ENCODE measurements around the gene ABCG2. TPM values are rescaled to one million over a fixed set of nuclear protein-coding genes. Genes with fewer than 3 reads are reported as not detected.
A peak's percentile ranks its signal among the peaks of the same experiment; 100 is the strongest.

The ABCG2 gene
- total RNA-seq, 5 donors from 2014 or later (not counting 1 experiment from before 2014, with no cell fraction given): 0.35 to 1.1 (median 0.44) TPM; not detected in 1

DNA sequence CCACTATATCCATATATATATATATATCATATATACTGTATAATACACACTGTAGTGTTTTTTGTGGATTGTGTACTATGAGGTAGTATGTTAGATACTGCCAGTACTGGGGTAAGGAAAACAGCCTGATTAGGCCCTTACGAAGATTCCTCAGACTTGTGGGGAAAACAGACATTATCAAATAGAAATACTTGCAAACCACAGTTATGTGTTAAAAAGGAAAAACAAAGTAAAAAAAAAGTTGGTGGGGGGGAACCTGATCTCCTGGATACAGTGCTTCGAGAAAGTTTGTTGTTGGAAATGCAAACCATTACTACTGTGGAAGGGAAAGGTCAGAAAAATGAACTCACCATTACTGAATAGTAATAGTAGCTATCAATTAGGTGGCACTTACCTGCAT lies 98.0 kb downstream of the ABCG2 start:
- DNase-seq: no peak
- H3K36me3 Mint-ChIP-seq: peaks cover 27% of the 10 kb centered on the region
- peaks cover 0 to 11% of the 10 kb centered on the region in 2 donors for H3K36me3 ChIP-seq (ENCODE audit: control insufficient read depth in 2 of 2, extremely low read depth in 1 of 2, insufficient read depth in 1 of 2, low read length in 1 of 2)
- H3K4me3 Mint-ChIP-seq: no peak overlapping the region
- H3K27me3 ChIP-seq (replicated peaks in 1 of 2; ENCODE audit: control insufficient read depth in 2 of 2, extremely low read depth in 1 of 2, insufficient read depth in 2 of 2, low read length in 1 of 2): no peaks in the 10 kb centered on the region
- no peak overlapping the region for H3K27ac ChIP-seq (ENCODE audit: low read length)
- H3K27me3 Mint-ChIP-seq: no peaks in the 10 kb centered on the region
- ChIA-PET CTCF (no interaction called here), POLR2A (no interaction called here)
- no peaks in the 10 kb centered on the region for H3K9me3 Mint-ChIP-seq
- no peaks in the 10 kb centered on the region for H3K4me1 Mint-ChIP-seq
- no peak overlapping the region for H3K4me3 ChIP-seq (ENCODE audit: control insufficient read depth in 1 of 2, extremely low read depth in 1 of 2, low read length in 1 of 2)
- WGBS (ENCODE audit: insufficient coverage): no CpG with 5 or more reads among the region's 2 CpGs
- no peaks in the 10 kb centered on the region for H3K4me1 ChIP-seq (ENCODE audit: control insufficient read depth in 1 of 2, extremely low read depth in 1 of 2, insufficient read depth in 2 of 2, low read length in 2 of 2)
- H3K9me3 ChIP-seq: no peaks in the 10 kb centered on the region
- H3K27ac Mint-ChIP-seq: no peak overlapping the region
- ATAC-seq (replicated peaks in 1 of 4): no peak

DNA sequence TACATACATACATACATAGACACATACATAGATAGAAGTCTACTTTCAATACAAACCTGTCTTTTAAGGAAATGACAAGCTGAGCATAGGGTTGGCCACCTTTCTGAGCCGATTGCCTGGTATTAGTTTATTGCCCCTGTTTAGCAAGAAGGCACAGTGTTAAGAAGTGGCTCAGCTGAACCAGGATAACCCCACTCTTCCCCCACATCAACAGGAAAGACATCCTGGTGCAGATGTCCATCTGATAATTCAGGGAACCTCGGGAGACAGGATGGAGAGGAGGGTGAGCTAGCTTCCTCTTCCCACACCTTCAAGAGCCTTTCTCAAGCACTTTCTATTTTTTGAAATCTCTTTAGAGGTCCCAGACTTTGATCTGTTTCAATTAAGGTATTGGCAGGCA lies 98.7 kb downstream of the ABCG2 start:
- ChIA-PET CTCF (interaction anchor here (0.7 to 1.0 kb wide), 2 partner anchors 26 to 152 kb away, joined by 3 to 4 read pairs; no protein-coding TSS in a partner anchor), POLR2A (no interaction called here)
- no peaks in the 10 kb centered on the region for H3K27me3 Mint-ChIP-seq
- peaks cover 0 to 7% of the 10 kb centered on the region in 2 donors for H3K36me3 ChIP-seq (ENCODE audit: control insufficient read depth in 2 of 2, extremely low read depth in 1 of 2, insufficient read depth in 1 of 2, low read length in 1 of 2)
- H3K27me3 ChIP-seq (replicated peaks in 1 of 2; ENCODE audit: control insufficient read depth in 2 of 2, extremely low read depth in 1 of 2, insufficient read depth in 2 of 2, low read length in 1 of 2): no peaks in the 10 kb centered on the region
- ATAC-seq (replicated peaks in 1 of 4) (no peak), DNase-seq (no peak)
- no peak overlapping the region for H3K4me3 Mint-ChIP-seq
- H3K9me3 Mint-ChIP-seq: no peaks in the 10 kb centered on the region
- no CpG with 5 or more reads among the region's 2 CpGs for WGBS (ENCODE audit: insufficient coverage)
- no peaks in the 10 kb centered on the region for H3K9me3 ChIP-seq
- H3K4me1 ChIP-seq (ENCODE audit: control insufficient read depth in 1 of 2, extremely low read depth in 1 of 2, insufficient read depth in 2 of 2, low read length in 2 of 2): no peaks in the 10 kb centered on the region
- no peak overlapping the region for H3K4me3 ChIP-seq (ENCODE audit: control insufficient read depth in 1 of 2, extremely low read depth in 1 of 2, low read length in 1 of 2)
- no peak overlapping the region for H3K27ac ChIP-seq (ENCODE audit: low read length)
- H3K27ac Mint-ChIP-seq: no peak overlapping the region
- H3K4me1 Mint-ChIP-seq: no peaks in the 10 kb centered on the region
- peaks cover 22% of the 10 kb centered on the region for H3K36me3 Mint-ChIP-seq

DNA sequence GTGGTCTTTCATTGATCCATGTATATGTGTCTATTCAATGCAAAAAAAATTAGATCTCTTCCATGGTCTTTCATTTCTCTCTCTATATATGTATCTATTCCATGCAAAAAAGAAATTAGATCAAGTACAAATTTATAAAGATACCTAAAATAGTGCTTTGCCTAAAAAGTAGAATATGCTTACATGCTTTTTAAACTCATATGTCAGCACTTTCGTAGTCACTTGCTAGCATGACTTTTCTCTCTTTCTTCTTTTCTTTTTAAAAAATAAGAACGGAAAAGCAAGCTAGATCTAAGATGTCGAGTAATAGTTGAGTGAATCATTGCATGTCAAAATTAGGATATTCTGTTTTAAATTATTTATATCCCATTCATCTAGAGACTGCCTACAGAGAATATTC lies 100.1 kb downstream of the ABCG2 start:
- Mint-ChIP-seq H3K36me3 (peaks cover 18% of the 10 kb centered on the region), H3K27ac (no peak overlapping the region), H3K27me3 (no peaks in the 10 kb centered on the region), H3K9me3 (no peaks in the 10 kb centered on the region), H3K4me3 (no peak overlapping the region), H3K4me1 (no peaks in the 10 kb centered on the region)
- ATAC-seq (replicated peaks in 1 of 4) (no peak), DNase-seq (no peak)
- Histone ChIP-seq H3K4me1 (ENCODE audit: control insufficient read depth in 1 of 2, extremely low read depth in 1 of 2, insufficient read depth in 2 of 2, low read length in 2 of 2) (no peaks in the 10 kb centered on the region), H3K36me3 (ENCODE audit: control insufficient read depth in 2 of 2, extremely low read depth in 1 of 2, insufficient read depth in 1 of 2, low read length in 1 of 2) (peaks cover 0 to 7% of the 10 kb centered on the region in 2 donors), H3K4me3 (ENCODE audit: control insufficient read depth in 1 of 2, extremely low read depth in 1 of 2, low read length in 1 of 2) (no peak overlapping the region), H3K9me3 (no peaks in the 10 kb centered on the region), H3K27ac (ENCODE audit: low read length) (no peak overlapping the region), H3K27me3 (replicated peaks in 1 of 2; ENCODE audit: control insufficient read depth in 2 of 2, extremely low read depth in 1 of 2, insufficient read depth in 2 of 2, low read length in 1 of 2) (no peaks in the 10 kb centered on the region)
- no CpG with 5 or more reads among the region's 3 CpGs for WGBS (ENCODE audit: insufficient coverage)
- CTCF ChIA-PET: no interaction called here
- POLR2A ChIA-PET: no interaction called here

DNA sequence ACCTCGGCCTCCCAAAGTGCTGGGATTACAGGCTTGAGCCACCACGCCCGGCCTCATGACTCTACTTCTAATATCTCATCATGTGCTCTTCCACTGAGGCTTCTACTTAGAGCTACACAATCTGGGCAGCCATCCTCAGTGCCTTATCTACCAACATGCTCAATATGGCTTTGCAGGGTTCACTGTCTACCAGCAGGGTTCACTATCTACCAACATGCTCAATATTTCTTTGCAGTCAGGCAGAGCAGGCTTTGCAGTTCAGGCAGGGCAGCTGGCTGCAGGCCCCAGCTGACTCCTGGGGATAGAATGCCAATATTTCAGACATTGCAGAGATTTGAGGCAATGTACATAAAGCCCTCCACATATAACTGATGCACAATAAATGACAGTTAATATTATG lies 103.5 kb downstream of the ABCG2 start:
- DNase-seq: peak in 1 of 35 experiments; percentile 3
- H3K4me3 Mint-ChIP-seq: no peak overlapping the region

DNA sequence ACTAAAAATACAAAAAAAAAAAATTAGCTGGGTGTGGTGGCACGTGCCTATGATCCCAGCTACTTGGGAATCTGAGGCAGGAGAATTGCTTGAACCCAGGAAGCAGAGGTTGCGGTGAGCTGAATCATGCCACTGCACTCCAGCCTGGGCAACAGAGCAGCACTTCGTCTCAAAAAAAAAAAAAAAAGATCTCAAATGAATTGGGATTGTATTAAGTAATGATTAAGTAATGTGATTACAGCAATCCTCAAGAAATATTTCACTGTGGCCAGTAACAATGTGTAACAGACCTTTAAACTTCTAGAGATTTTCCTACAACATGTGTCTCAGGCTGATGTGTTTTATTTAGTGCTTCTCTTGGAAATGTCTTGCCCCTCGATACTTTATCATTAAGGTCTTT lies 104.2 kb downstream of the ABCG2 start:
- DNase-seq: no peak
- Histone ChIP-seq H3K4me1 (ENCODE audit: control insufficient read depth in 1 of 2, extremely low read depth in 1 of 2, insufficient read depth in 2 of 2, low read length in 2 of 2) (no peaks in the 10 kb centered on the region), H3K27ac (ENCODE audit: low read length) (no peak overlapping the region), H3K9me3 (no peaks in the 10 kb centered on the region), H3K27me3 (replicated peaks in 1 of 2; ENCODE audit: control insufficient read depth in 2 of 2, extremely low read depth in 1 of 2, insufficient read depth in 2 of 2, low read length in 1 of 2) (no peaks in the 10 kb centered on the region), H3K4me3 (ENCODE audit: control insufficient read depth in 1 of 2, extremely low read depth in 1 of 2, low read length in 1 of 2) (no peak overlapping the region), H3K36me3 (ENCODE audit: control insufficient read depth in 2 of 2, extremely low read depth in 1 of 2, insufficient read depth in 1 of 2, low read length in 1 of 2) (peaks cover 0 to 9% of the 10 kb centered on the region in 2 donors)
- ChIA-PET POLR2A (interaction anchor here in 1 of 2 donors (0.7 kb wide), 1 partner anchor 1467 kb away, joined by 3 read pairs; no protein-coding TSS in a partner anchor), CTCF (interaction anchor here in 1 of 2 donors (0.6 kb wide), 1 partner anchor 49 kb away, joined by 3 read pairs; no protein-coding TSS in a partner anchor)
- no peaks in the 10 kb centered on the region for H3K4me1 Mint-ChIP-seq
- H3K4me3 Mint-ChIP-seq: no peak overlapping the region
- peaks cover 18% of the 10 kb centered on the region for H3K36me3 Mint-ChIP-seq
- no peaks in the 10 kb centered on the region for H3K27me3 Mint-ChIP-seq
- no peaks in the 10 kb centered on the region for H3K9me3 Mint-ChIP-seq
- no peak for ATAC-seq (replicated peaks in 1 of 4)
- H3K27ac Mint-ChIP-seq: no peak overlapping the region
- 82% methylated on average over 3 of the region's 4 CpGs for WGBS (ENCODE audit: insufficient coverage)

More for the DNA sequence above, 103.5 kb downstream of the ABCG2 start:
- H3K27ac ChIP-seq (ENCODE audit: low read length): no peak overlapping the region
- Mint-ChIP-seq H3K9me3 (no peaks in the 10 kb centered on the region), H3K27me3 (no peaks in the 10 kb centered on the region), H3K4me1 (no peaks in the 10 kb centered on the region), H3K36me3 (peaks cover 18% of the 10 kb centered on the region), H3K27ac (no peak overlapping the region)
- H3K36me3 ChIP-seq (ENCODE audit: control insufficient read depth in 2 of 2, extremely low read depth in 1 of 2, insufficient read depth in 1 of 2, low read length in 1 of 2): peaks cover 0 to 11% of the 10 kb centered on the region in 2 donors
- no peak overlapping the region for H3K4me3 ChIP-seq (ENCODE audit: control insufficient read depth in 1 of 2, extremely low read depth in 1 of 2, low read length in 1 of 2)
- ChIA-PET CTCF (interaction anchor here in 1 of 2 donors (0.6 kb wide), 1 partner anchor 49 kb away, joined by 3 read pairs; no protein-coding TSS in a partner anchor), POLR2A (no interaction called here)
- ATAC-seq (replicated peaks in 1 of 4): no peak
- no peaks in the 10 kb centered on the region for H3K27me3 ChIP-seq (replicated peaks in 1 of 2; ENCODE audit: control insufficient read depth in 2 of 2, extremely low read depth in 1 of 2, insufficient read depth in 2 of 2, low read length in 1 of 2)
- no peaks in the 10 kb centered on the region for H3K4me1 ChIP-seq (ENCODE audit: control insufficient read depth in 1 of 2, extremely low read depth in 1 of 2, insufficient read depth in 2 of 2, low read length in 2 of 2)
- WGBS (ENCODE audit: insufficient coverage): 93% methylated on average over 2 of the region's 3 CpGs
- H3K9me3 ChIP-seq: no peaks in the 10 kb centered on the region

DNA sequence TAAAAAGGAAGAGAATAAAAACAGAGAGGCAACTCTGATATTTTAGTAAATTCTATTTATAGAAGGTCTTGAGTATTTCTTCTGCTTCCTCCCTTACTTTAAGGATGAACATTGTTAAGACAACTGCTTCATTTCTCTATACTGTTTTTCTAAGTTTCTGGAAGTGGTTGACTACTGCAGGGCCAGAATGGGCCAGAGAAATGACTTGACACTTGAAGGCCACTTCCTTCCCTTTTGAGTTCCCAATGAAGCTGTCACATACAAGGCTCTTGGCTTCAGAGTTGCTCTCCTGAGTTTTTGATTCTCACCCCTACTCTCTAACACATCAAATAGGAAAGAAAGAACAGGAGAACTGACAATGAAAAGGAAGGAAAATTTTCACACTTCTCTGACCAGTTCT lies 113.4 kb downstream of the ABCG2 start:
- ATAC-seq (replicated peaks in 1 of 4) (no peak), DNase-seq (no peak)
- Mint-ChIP-seq H3K27me3 (no peaks in the 10 kb centered on the region), H3K4me1 (peaks cover 0 to 3% (median 0%) of the 10 kb centered on the region in 3 donors), H3K27ac (no peak overlapping the region), H3K9me3 (no peaks in the 10 kb centered on the region), H3K4me3 (no peak overlapping the region), H3K36me3 (peaks cover 17% of the 10 kb centered on the region)
- no peaks in the 10 kb centered on the region for H3K4me1 ChIP-seq (ENCODE audit: control insufficient read depth in 1 of 2, extremely low read depth in 1 of 2, insufficient read depth in 2 of 2, low read length in 2 of 2)
- CTCF ChIA-PET: no interaction called here
- no peak overlapping the region for H3K27ac ChIP-seq (ENCODE audit: low read length)
- no peak overlapping the region for H3K4me3 ChIP-seq (ENCODE audit: control insufficient read depth in 1 of 2, extremely low read depth in 1 of 2, low read length in 1 of 2)
- H3K9me3 ChIP-seq: no peaks in the 10 kb centered on the region
- no peaks in the 10 kb centered on the region for H3K27me3 ChIP-seq (replicated peaks in 1 of 2; ENCODE audit: control insufficient read depth in 2 of 2, extremely low read depth in 1 of 2, insufficient read depth in 2 of 2, low read length in 1 of 2)
- POLR2A ChIA-PET: no interaction called here
- H3K36me3 ChIP-seq (ENCODE audit: control insufficient read depth in 2 of 2, extremely low read depth in 1 of 2, insufficient read depth in 1 of 2, low read length in 1 of 2): peaks cover 0 to 30% of the 10 kb centered on the region in 2 donors
